Adrenal gland (tissue), 5 donors: Measurements from ENCODE around the gene AGPAT3.

Source experiments
- CTCF ChIP-seq, 6 experiments: fragments of 450-650 bp in 4 of 6; fragments of 200-600 bp in 2 of 6; sonication (generic) in 1 of 6; IDR thresholded peaks; 1 replicate in 5 of 6; 2 replicates in 1 of 6; pipeline versions ENCODE4 v1.5.1 to v1.8.0; 2016 to 2021; ENCODE audit warnings: antibody characterized with exemption in 6 of 6, mild to moderate bottlenecking in 2 of 6, moderate library complexity in 1 of 6
- POLR2A ChIP-seq, 2 donors: fragments of 450-650 bp; IDR thresholded peaks; one replicate each; pipeline ENCODE4 v1.6.1; 2017; ENCODE audit warnings: antibody characterized with exemption in 2 of 2, mild to moderate bottlenecking in 2 of 2, moderate library complexity in 1 of 2
- donor health status: DM: no; HTN: no; CAD: no.

DNA sequence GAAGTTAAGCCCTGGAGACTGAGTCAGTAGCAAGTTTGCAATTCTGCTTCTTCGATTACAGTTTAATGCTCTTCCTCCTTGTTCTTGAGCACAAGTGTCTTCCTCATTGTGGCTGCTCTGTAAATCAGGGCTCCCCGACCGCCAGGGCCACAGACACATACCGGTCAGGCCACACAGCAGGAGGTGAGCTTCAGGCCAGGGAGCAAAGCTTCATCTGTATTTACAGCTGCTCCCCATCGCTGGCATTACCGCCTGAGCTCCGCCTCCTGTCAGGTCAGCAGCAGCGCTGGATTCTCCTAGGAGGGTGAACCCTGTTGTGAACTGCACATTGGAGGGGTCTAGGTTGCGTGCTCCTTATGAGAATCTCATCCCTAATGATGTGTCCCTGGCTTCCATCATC is 145.4 kb downstream of the AGPAT3 start:
- TF ChIP-seq CTCF (IDR thresholded peaks at IDR 0.05) (no peak), POLR2A (IDR thresholded peaks at IDR 0.05) (no peak)
